NCI-H1694 (cell line): Measurements from ENCODE around the gene TSTD2.
A peak's percentile ranks its signal among the peaks of the same experiment; 100 is the strongest.

Experiments used
- DNase-seq: peaks from one replicate; lab custom pipeline; 2025; lab: John Stamatoyannopoulos, UW

The TSTD2 gene

GRCh38 chr9:97562542-97562941, 70.6 kb downstream of the TSTD2 start:
- DNase-seq, result no peak

GRCh38 chr9:97561501-97561900, 71.7 kb downstream of the TSTD2 start:
- no peak for DNase-seq

- no peak for DNase-seq
Observed at GRCh38 chr9:97560851-97561250, 72.3 kb downstream of the TSTD2 start.

- DNase-seq, result no peak
Observed at GRCh38 chr9:97560154-97560553, 73.0 kb downstream of the TSTD2 start.

GRCh38 chr9:97559111-97559514, 74.1 kb downstream of the TSTD2 start:
- DNase-seq, result no peak

GRCh38 chr9:97558701-97559101, 74.5 kb downstream of the TSTD2 start:
- no peak for DNase-seq

GRCh38 chr9:97557606-97558095, 75.5 kb downstream of the TSTD2 start:
- DNase-seq, result peak; percentile 60

GRCh38 chr9:97556721-97557605, 76.2 kb downstream of the TSTD2 start:
- no peak for DNase-seq

- no peak for DNase-seq
Observed at GRCh38 chr9:97556036-97556720, 77.0 kb downstream of the TSTD2 start.

- no peak for DNase-seq
Observed at GRCh38 chr9:97555164-97555563, 78.0 kb downstream of the TSTD2 start.

GRCh38 chr9:97554566-97555075, 78.5 kb downstream of the TSTD2 start:
- DNase-seq, result no peak

- no peak for DNase-seq
Observed at GRCh38 chr9:97553841-97554240, 79.3 kb downstream of the TSTD2 start.

- DNase-seq, result no peak
Observed at GRCh38 chr9:97553141-97553540, 80.0 kb downstream of the TSTD2 start.

GRCh38 chr9:97551308-97551707, 81.9 kb downstream of the TSTD2 start:
- DNase-seq, result no peak

GRCh38 chr9:97550386-97550785, 82.8 kb downstream of the TSTD2 start:
- no peak for DNase-seq
